ENCODE results near the gene XPC.

XPC gene

GRCh38 chr3:14206548-14207177 is 28.3 kb upstream of the XPC start:
- Histone ChIP-seq H3K79me2 (ENCODE audit: insufficient read depth, low read length) (no peaks in the 10 kb centered on the region), H3K4me1 (ENCODE audit: insufficient read depth, low read length, severe bottlenecking) (no peaks in the 10 kb centered on the region)
- TF ChIP-seq CTCF (IDR thresholded peaks at IDR 0.05; ENCODE audit: low read length) (no peak), EZH2 (IDR thresholded peaks at IDR 0.05; ENCODE audit: borderline replicate concordance, low read length) (no peak)

GRCh38 chr3:14204515-14205284 is 26.3 kb upstream of the XPC start:
- H3K4me2 ChIP-seq (ENCODE audit: low read length), result no peak overlapping the region
- H3K9me3 ChIP-seq (ENCODE audit: low read length), result no peaks in the 10 kb centered on the region
- H3K9me2 ChIP-seq (ENCODE audit: low read depth, low read length), result no peaks in the 10 kb centered on the region
- no peak overlapping the region for H3K27ac ChIP-seq (ENCODE audit: low read depth, low read length, poor library complexity, severe bottlenecking)
- H3F3A ChIP-seq (ENCODE audit: insufficient read depth, low read length), result no peaks in the 10 kb centered on the region
- H3K4me3 ChIP-seq (ENCODE audit: low read depth, low read length, poor library complexity, severe bottlenecking), result no peak overlapping the region
- no peaks in the 10 kb centered on the region for H3K27me3 ChIP-seq (ENCODE audit: insufficient read depth, low read length)
- no peaks in the 10 kb centered on the region for H3K4me1 ChIP-seq (ENCODE audit: insufficient read depth, low read length, severe bottlenecking)
- H4K20me1 ChIP-seq (ENCODE audit: insufficient read depth, low read length), result no peaks in the 10 kb centered on the region
- no peak overlapping the region for H3K9ac ChIP-seq (ENCODE audit: low read length)
- H3K79me2 ChIP-seq (ENCODE audit: insufficient read depth, low read length), result no peaks in the 10 kb centered on the region
- no peak for TF ChIP-seq CTCF (IDR thresholded peaks at IDR 0.05; ENCODE audit: low read length)
- TF ChIP-seq EZH2 (IDR thresholded peaks at IDR 0.05; ENCODE audit: borderline replicate concordance, low read length), result no peak
- no peak overlapping the region for H2AFZ ChIP-seq (ENCODE audit: low read length)
- H3K36me3 ChIP-seq (ENCODE audit: insufficient read depth, low read length), result no peaks in the 10 kb centered on the region; the same call in 1 of the 2 replicates

More at GRCh38 chr3:14206548-14207177, 28.3 kb upstream of the XPC start:
- no peak overlapping the region for H3K27ac ChIP-seq (ENCODE audit: low read depth, low read length, poor library complexity, severe bottlenecking)
- H3K27me3 ChIP-seq (ENCODE audit: insufficient read depth, low read length), result no peaks in the 10 kb centered on the region
- H4K20me1 ChIP-seq (ENCODE audit: insufficient read depth, low read length), result no peaks in the 10 kb centered on the region
- no peak overlapping the region for H3K4me3 ChIP-seq (ENCODE audit: low read depth, low read length, poor library complexity, severe bottlenecking)
- H2AFZ ChIP-seq (ENCODE audit: low read length), result no peak overlapping the region
- H3K9me2 ChIP-seq (ENCODE audit: low read depth, low read length), result no peaks in the 10 kb centered on the region
- H3K9ac ChIP-seq (ENCODE audit: low read length), result no peak overlapping the region
- H3F3A ChIP-seq (ENCODE audit: insufficient read depth, low read length), result no peaks in the 10 kb centered on the region
- H3K4me2 ChIP-seq (ENCODE audit: low read length), result no peak overlapping the region
- H3K9me3 ChIP-seq (ENCODE audit: low read length), result no peaks in the 10 kb centered on the region
- H3K36me3 ChIP-seq (ENCODE audit: insufficient read depth, low read length), result no peaks in the 10 kb centered on the region

- no peak overlapping the region for H3K4me2 ChIP-seq (ENCODE audit: low read length)
- H3K79me2 ChIP-seq (ENCODE audit: insufficient read depth, low read length), result no peaks in the 10 kb centered on the region
Observed at GRCh38 chr3:14203521-14204079, 25.2 kb upstream of the XPC start.

More at GRCh38 chr3:14203521-14204079, 25.2 kb upstream of the XPC start:
- Histone ChIP-seq H3K9me2 (ENCODE audit: low read depth, low read length) (no peaks in the 10 kb centered on the region), H4K20me1 (ENCODE audit: insufficient read depth, low read length) (no peaks in the 10 kb centered on the region), H3K4me1 (ENCODE audit: insufficient read depth, low read length, severe bottlenecking) (no peaks in the 10 kb centered on the region), H3K27ac (ENCODE audit: low read depth, low read length, poor library complexity, severe bottlenecking) (no peak overlapping the region), H3K9me3 (ENCODE audit: low read length) (no peaks in the 10 kb centered on the region), H2AFZ (ENCODE audit: low read length) (no peak overlapping the region), H3K36me3 (ENCODE audit: insufficient read depth, low read length) (peaks cover 9% of the 10 kb centered on the region), H3K27me3 (ENCODE audit: insufficient read depth, low read length) (no peaks in the 10 kb centered on the region), H3K9ac (ENCODE audit: low read length) (no peak overlapping the region), H3F3A (ENCODE audit: insufficient read depth, low read length) (no peaks in the 10 kb centered on the region), H3K4me3 (ENCODE audit: low read depth, low read length, poor library complexity, severe bottlenecking) (no peak overlapping the region)
- TF ChIP-seq CTCF (IDR thresholded peaks at IDR 0.05; ENCODE audit: low read length) (peak; percentile 78), EZH2 (IDR thresholded peaks at IDR 0.05; ENCODE audit: borderline replicate concordance, low read length) (no peak)
